HG02763 (cell line): Measurements from ENCODE around the gene CTIF.
A peak's percentile ranks its signal among the peaks of the same experiment; 100 is the strongest.

Source experiments
- ATAC-seq: cut with Tn5 transposase; IDR thresholded peaks from one replicate; pipeline ENCODE4 v1.9.1; 2021; ENCODE audit warnings: mild to moderate bottlenecking, moderate library complexity; ENCODE audit not compliant: unreplicated experiment

Gene CTIF

DNA sequence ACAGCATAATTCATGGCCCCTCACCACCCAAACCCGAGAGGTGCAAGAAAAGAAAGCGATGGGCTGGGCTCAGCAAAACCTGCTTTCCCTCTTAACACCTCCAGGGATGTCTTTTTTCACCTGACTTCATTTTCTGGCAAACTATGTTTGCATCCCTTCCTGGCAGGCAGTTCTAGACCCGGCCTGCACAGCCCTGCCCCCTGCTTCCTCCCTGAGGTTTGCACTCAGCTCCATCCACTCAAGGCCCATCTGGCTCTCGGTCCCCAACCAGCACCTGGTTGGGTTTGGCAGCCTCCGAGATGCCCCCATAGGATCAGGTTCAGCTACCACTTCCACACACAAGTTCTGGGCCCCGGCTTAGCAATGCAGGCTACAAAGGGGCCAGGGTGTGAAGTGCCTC, 226.2 kb downstream of the CTIF start:
- ATAC-seq, result no peak

GRCh38 chr18:48766026-48766425, 227.2 kb downstream of the CTIF start:
- ATAC-seq, result no peak

GRCh38 chr18:48766487-48766886, 227.7 kb downstream of the CTIF start:
- ATAC-seq, result no peak

- ATAC-seq, result no peak
Observed at GRCh38 chr18:48767090-48767690, 228.4 kb downstream of the CTIF start.

DNA sequence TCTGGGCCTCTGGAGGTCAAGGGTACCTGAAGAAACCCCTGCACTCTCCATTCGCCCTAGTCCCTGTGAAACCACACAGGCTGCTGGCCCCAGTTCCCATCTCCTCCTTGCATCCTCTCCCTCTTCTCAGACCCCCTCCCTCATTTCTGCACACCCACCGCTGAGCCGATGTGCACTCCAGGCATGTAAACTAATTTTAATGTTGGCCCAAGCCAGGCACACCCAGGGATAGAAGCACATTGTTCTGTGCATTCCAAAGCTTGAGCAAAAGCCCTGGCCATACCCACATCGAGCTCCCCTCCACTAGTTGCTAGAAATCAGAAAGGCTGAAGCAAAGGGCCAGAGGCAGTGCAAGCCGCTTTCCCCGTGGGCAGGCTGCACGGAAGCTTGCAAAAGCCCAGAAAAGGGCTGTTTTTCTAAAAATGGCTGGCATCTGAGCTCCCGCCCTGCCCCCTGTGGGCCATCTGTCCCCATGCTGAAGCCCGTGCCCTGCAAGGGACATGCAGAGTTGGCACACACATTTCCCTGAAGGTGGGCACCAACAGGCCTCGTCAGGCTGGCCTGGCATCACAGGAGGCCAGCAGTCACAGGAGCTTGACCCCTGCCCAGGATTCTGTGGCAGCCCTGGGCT, 230.3 kb downstream of the CTIF start:
- ATAC-seq, result no peak

DNA sequence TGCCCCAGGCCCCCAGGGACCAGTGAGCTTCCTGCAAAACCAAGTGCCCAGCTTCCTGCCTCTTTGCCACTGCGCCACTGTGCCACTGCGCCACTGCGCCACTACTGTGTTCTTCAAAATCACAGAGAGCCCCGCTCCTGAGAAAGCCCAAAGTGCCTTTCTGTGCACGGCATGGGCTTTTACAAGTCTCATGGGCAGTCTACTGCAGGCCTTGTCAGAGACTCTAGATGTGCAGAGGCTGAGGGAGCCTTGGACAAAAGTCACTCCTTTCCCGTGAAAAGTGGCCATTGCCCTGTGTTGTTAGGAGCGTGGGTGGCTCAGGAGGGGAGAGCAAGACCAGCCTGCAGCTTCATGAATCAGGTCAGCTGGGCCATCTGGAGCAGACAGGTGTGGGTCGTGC, 231.4 kb downstream of the CTIF start:
- ATAC-seq, result no peak

- ATAC-seq, result no peak
Observed at GRCh38 chr18:48771641-48772375, 233.0 kb downstream of the CTIF start.

GRCh38 chr18:48772457-48772856, 233.6 kb downstream of the CTIF start:
- ATAC-seq, result no peak

GRCh38 chr18:48773821-48774220, 235.0 kb downstream of the CTIF start:
- no peak for ATAC-seq

DNA sequence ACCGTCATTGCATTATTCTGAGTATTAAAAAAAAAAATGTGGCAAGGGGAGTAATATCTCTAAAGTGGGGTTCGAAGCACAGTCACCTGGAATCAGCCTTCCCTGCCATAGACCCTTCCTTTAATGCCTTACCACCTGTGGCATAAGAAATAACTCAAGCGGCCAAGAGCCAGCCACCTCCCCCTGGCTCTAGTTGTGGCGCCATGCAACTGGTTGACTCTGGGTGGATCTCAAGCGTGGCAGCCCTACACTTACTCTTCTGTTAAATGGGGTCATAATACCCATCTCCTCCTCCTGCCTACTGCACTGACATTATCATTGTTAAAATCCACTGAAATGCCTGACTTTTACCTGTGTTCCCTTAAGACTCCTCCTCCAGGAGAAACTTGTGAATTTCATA, 236.1 kb downstream of the CTIF start:
- ATAC-seq, result no peak

GRCh38 chr18:48775372-48776155, 236.7 kb downstream of the CTIF start:
- ATAC-seq, result no peak

DNA sequence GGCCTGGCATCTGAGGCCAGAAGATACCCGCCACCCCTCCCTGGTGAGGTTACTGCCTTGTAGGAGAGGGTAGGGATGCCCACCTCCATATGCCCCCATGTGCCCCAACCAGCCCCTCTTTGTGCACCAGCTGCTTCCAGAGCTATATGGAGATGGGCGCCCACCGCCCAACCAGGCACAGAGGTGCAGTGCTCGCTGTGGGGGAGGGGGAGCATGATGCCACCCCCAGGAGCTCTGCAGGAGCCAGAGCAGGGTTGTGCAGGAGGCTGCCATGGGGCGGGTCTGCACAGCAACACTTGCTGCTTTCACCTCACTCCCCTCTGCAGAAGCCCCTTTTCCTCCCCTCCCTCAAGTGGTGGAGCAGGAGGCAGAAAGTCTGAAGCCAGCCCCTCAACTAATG, 237.3 kb downstream of the CTIF start:
- no peak for ATAC-seq

DNA sequence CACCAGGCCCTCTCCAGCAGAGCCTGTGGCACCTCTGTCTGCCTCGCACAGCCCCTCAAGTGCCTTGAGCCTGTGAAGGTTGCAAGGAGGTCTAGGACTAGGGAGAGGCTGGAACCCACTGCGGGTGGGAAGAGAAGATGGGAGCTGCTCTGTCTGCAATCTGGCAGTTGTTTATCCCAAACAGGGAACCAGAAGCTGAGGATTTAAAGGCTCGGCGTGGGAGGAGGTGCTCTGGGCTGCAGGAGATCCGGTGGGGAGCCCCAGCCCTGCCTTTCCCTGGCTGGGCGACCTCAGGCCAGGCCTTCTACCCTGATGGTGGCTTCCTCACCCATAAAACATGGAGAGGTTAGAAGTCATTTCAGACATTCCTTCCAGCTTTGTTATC, 237.8 kb downstream of the CTIF start:
- ATAC-seq, result no peak

GRCh38 chr18:48777026-48777743, 238.4 kb downstream of the CTIF start:
- ATAC-seq, result peak; percentile 60

DNA sequence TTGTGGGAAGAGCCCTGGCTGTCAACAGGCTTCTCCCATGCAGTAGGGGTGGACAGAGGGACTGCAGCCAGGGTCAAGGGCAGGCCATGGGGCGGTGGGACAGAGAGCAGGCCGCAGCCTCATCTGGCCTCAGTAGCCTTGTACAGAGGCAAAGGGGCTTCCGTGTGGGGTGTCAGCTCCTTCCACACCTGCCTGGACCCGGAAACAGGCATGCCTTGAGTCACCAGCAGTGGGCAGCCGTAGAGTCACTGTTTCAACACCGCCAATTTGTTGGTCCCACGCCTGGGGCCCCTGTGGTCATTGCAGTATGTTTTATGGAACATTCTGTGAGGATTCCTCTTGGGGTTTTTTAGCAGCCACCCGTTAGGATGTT, 238.9 kb downstream of the CTIF start:
- ATAC-seq, result no peak

DNA sequence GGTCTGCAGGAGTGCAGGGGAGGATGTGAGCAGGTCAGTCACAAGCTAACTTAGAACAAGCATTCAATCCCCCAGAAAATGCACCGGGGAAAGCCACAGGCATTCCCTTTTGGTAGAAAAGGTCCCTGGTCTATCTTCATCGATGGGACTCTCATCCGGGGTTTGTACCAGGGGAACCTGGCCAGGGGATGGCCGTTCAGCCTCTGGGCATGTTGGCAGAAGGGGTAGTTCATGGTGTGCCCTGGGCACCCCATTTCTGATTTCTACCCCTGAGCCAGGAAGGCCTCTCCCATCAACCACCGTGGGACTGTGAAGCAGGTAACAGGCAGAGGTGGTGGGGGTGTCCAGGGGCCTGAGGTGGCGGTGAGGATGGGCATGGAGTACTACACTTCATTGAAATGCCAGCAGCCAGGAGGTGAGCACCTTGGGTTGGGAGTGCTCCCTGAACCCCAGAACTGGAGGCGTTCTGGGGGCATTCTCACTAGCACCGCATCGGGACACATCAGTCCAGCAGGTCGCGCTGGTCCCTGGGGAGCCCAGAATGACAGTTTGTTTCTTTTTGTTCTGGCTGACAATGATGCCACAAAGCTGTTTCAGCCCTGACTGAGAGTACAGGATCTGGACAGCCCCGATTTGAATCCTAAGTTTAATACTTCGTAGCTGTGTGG, 239.6 kb downstream of the CTIF start:
- ATAC-seq, result no peak

DNA sequence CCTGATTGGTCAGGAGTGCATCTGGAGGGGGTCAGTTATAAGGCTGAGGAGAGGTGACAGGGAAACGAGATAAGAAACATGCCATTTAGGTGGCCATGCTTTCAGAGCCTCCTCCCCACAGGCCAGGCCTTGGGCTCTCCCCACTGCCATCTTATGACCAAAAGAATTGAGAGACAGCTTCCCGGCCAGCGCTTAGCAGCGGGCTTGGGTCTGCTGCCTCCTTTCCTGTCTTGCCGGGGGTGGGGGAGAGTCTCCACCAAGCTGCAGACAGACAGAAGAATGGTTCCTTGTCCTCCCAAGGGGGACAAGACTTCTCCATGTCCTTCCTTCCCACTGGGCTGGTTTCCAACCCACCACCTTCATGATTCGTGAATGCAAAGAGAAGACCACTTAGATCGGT, 240.6 kb downstream of the CTIF start:
- no peak for ATAC-seq

DNA sequence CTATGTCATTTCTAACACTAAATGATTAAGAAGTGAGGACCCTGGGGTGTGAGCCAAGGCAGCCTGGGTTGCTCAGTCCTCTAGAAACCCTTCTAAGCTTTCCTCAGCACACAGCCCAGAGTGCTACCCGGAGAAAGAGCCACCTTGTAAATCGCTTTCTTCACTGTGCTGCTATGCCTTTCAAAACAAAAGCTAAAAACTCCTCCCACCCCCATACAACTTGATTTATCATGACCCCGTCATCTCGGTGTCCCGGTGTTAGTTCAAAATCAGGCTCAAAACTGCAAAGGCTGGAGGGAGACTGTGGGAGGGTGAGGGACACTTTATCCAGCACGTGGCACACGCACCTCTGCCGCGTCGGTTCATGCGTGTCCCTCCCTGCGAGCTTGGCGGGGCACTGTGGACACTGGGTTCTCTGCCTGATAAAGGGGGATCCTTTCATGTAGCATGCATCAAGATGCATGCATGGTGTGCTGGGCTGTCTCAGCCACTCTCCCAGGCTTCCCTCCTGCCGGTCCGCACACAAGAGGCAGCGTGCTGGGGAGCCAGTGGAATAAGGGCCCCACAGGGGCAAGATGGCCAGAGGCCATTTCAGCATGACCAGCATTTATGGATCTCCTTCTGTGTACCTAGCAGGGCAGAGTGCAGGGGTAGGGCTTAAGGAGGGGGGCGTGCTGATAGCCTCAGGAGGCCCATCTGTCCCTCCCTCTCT, 241.5 kb downstream of the CTIF start:
- ATAC-seq, result no peak

GRCh38 chr18:48780913-48781162, 242.0 kb downstream of the CTIF start:
- ATAC-seq, result no peak
